Dermis lymphatic vessel endothelial cell (primary cell): ENCODE measurements around the gene TTC9C. TPM values are rescaled to one million over a fixed set of nuclear protein-coding genes. Genes with fewer than 3 reads are reported as not detected.

Experiments used
- total RNA-seq: library from RNA; depleted of rRNA; stranded (reverse); fragments of >200 nt; gene quantifications from 2 replicates; pipeline ENCODE4 v1.2.1, GENCODE V29; 2014

Gene TTC9C
- total RNA-seq, result 25.8 and 27.8 TPM in 2 replicates

GRCh38 chr11:62728171-62728988, at the start of gene TTC9C:
Gene TTC9C (plus strand): TSS chr11:62728486. CDS start chr11:62728849, 363 bp downstream.

GRCh38 chr11:62678770-62679696, 49.3 kb upstream of the TTC9C start, which contains the start of gene UBXN1:
Gene UBXN1 (minus strand): TSS chr11:62679073. CDS start chr11:62678923, 150 bp downstream.

GRCh38 chr11:62689421-62690183, 38.7 kb upstream of the TTC9C start, which contains the start of gene LRRN4CL:
Gene LRRN4CL (minus strand): TSS chr11:62689530. CDS start chr11:62688508, 1,022 bp downstream.

GRCh38 chr11:62707277-62707861, 20.9 kb upstream of the TTC9C start, which contains the start of the genes BSCL2 and GNG3:
Gene BSCL2 (minus strand): TSS chr11:62707424. CDS start chr11:62707195, 229 bp downstream.
Gene GNG3 (plus strand): TSS chr11:62707676. CDS start chr11:62708296, 620 bp downstream.

GRCh38 chr11:62727165-62727871, 968 bp upstream of the TTC9C start, which contains the start of gene HNRNPUL2:
Gene HNRNPUL2 (minus strand): TSS chr11:62727457. CDS start chr11:62727156, 301 bp downstream.

GRCh38 chr11:62753736-62754603, 25.7 kb downstream of the TTC9C start, which contains the start of gene ZBTB3:
Gene ZBTB3 (minus strand): TSS chr11:62754160. CDS start chr11:62753664, 496 bp downstream.

GRCh38 chr11:62771144-62772021, 43.1 kb downstream of the TTC9C start, which contains the start of gene TAF6L:
Gene TAF6L (plus strand): TSS chr11:62771396. CDS start chr11:62775784, 4,388 bp downstream.

GRCh38 chr11:62787005-62787759, 58.9 kb downstream of the TTC9C start, which contains the start of gene TMEM179B:
Gene TMEM179B (plus strand): TSS chr11:62787402. CDS start chr11:62787432, 30 bp downstream.

Other genes with a start within 250 kb of the TTC9C start
- 312 and 461 TPM in 2 replicates for gene AHNAK, start 181.7 kb upstream of the TTC9C start, total RNA-seq
- 1,528 and 1,531 TPM in 2 replicates for gene EEF1G, start 154.6 kb upstream of the TTC9C start, total RNA-seq
- gene TUT1, start 137.0 kb upstream of the TTC9C start, total RNA-seq, result 11.7 and 13.0 TPM in 2 replicates
- gene MTA2, start 126.6 kb upstream of the TTC9C start, total RNA-seq, result 170 and 194 TPM in 2 replicates
- 25.7 and 41.2 TPM in 2 replicates for gene EML3, start 115.7 kb upstream of the TTC9C start, total RNA-seq
- 2.5 and 4.2 TPM in 2 replicates for gene ROM1, start 115.2 kb upstream of the TTC9C start, total RNA-seq
- gene B3GAT3, start 106.5 kb upstream of the TTC9C start, total RNA-seq, result 13.5 and 15.9 TPM in 2 replicates
- 212 and 258 TPM in 2 replicates for gene GANAB, start 81.9 kb upstream of the TTC9C start, total RNA-seq
- gene INTS5, start 75.2 kb upstream of the TTC9C start, total RNA-seq, result 14.2 and 19.4 TPM in 2 replicates
- 27.8 and 28.0 TPM in 2 replicates for gene C11orf98, start 63.3 kb upstream of the TTC9C start, total RNA-seq
- gene CSKMT, start 63.2 kb upstream of the TTC9C start, total RNA-seq, result 6.0 and 6.5 TPM in 2 replicates
- gene UQCC3, start 56.8 kb upstream of the TTC9C start, total RNA-seq, result 7.7 and 8.7 TPM in 2 replicates
- 1.8 and 1.9 TPM in 2 replicates for gene LBHD1, start 56.2 kb upstream of the TTC9C start, total RNA-seq
- gene UBXN1, start 49.4 kb upstream of the TTC9C start, total RNA-seq, result 138 and 227 TPM in 2 replicates
- gene LRRN4CL, start 39.0 kb upstream of the TTC9C start, total RNA-seq, result 0.43 and 0.60 TPM in 2 replicates
- 21.1 and 24.7 TPM in 2 replicates for gene BSCL2, start 21.1 kb upstream of the TTC9C start, total RNA-seq
- not detected in 2 replicates for gene GNG3, start 20.8 kb upstream of the TTC9C start, total RNA-seq
- 8.8 and 9.6 TPM in 2 replicates for gene HNRNPUL2, start 1.0 kb upstream of the TTC9C start, total RNA-seq
- 11.8 and 12.0 TPM in 2 replicates for gene ZBTB3, start 25.7 kb downstream of the TTC9C start, total RNA-seq
- gene POLR2G, start 33.1 kb downstream of the TTC9C start, total RNA-seq, result 71.1 and 73.1 TPM in 2 replicates
- 27.8 and 34.7 TPM in 2 replicates for gene TAF6L, start 42.9 kb downstream of the TTC9C start, total RNA-seq
- 21.8 and 30.8 TPM in 2 replicates for gene TMEM179B, start 58.9 kb downstream of the TTC9C start, total RNA-seq
- 9.6 and 11.8 TPM in 2 replicates for gene TMEM223, start 63.5 kb downstream of the TTC9C start, total RNA-seq
- gene NXF1, start 77.0 kb downstream of the TTC9C start, total RNA-seq, result 15.1 and 15.6 TPM in 2 replicates
- gene STX5, start 103.6 kb downstream of the TTC9C start, total RNA-seq, result 41.9 and 42.4 TPM in 2 replicates
- gene TEX54, start 104.4 kb downstream of the TTC9C start, total RNA-seq, result not detected in 2 replicates
- 93.5 and 192 TPM in 2 replicates for gene WDR74, start 111.1 kb downstream of the TTC9C start, total RNA-seq
- 43.7 and 49.4 TPM in 2 replicates for gene SLC3A2, start 152.4 kb downstream of the TTC9C start, total RNA-seq
- not detected in 2 replicates for gene CHRM1, start 192.9 kb downstream of the TTC9C start, total RNA-seq